HEK293 (cell line): ENCODE measurements around the gene KLHL25.
"Not testable (repeated sequence)": the region's sequence is repeated elsewhere in the genome, so short reads cannot be mapped to it uniquely, and the experiment has no call there.

Experiments used
- CTCF ChIA-PET: fragments of 350-600 bp; formaldehyde crosslinking; extraction: SDS; loops from one replicate; lab custom pipeline; 2021; ENCODE audit warnings: antibody characterized with exemption; lab: Yijun Ruan, JAX
- POLR2A ChIA-PET: fragments of 300-600 bp; formaldehyde crosslinking; extraction: SDS; loops from one replicate; lab custom pipeline; 2020; ENCODE audit warnings: antibody characterized with exemption, inconsistent platforms; lab: Yijun Ruan, JAX
- H3K27ac ChIP-seq: fragments of 200-500 bp; sonication (Bioruptor generic); 2 replicates; pipeline ENCODE4 v1.5.1; 2014; ENCODE audit warnings: low read depth, low read length, control low read depth, inconsistent platforms; ENCODE audit errors: extremely low read depth
- H3K36me3 ChIP-seq, 2 experiments: fragments of 200-500 bp in 1 of 2; sonication (Bioruptor generic) in 1 of 2; 1 replicate in 1 of 2; 2 replicates in 1 of 2; pipeline ENCODE4 v1.5.1; 2014 to 2017; ENCODE audit warnings: inconsistent platforms in 2 of 2, low read length in 2 of 2; ENCODE audit not compliant: control insufficient read depth in 2 of 2, insufficient read depth in 1 of 2
- H3K4me1 ChIP-seq: fragments of 200-500 bp; sonication (Bioruptor generic); 2 replicates; pipeline ENCODE4 v1.5.1; 2014; ENCODE audit warnings: mild to moderate bottlenecking, low read length, inconsistent platforms; ENCODE audit not compliant: control insufficient read depth, insufficient read depth
- H3K4me3 ChIP-seq: 2 replicates; pipeline ENCODE4 v1.5.1; 2011; ENCODE audit warnings: low read depth, mild to moderate bottlenecking, control low read depth, low read length, moderate library complexity
- H3K9me3 ChIP-seq: fragments of 200-500 bp; sonication (Bioruptor generic); 2 replicates; pipeline ENCODE4 v1.5.1; 2014; ENCODE audit warnings: low read depth, low read length, inconsistent platforms; ENCODE audit not compliant: control insufficient read depth, insufficient read depth
- RBAK ChIP-seq: fragments of 450-650 bp; formaldehyde crosslinking; IDR thresholded peaks from 2 replicates; pipeline ENCODE4 v1.5.1; 2016; ENCODE audit warnings: missing biosample characterization, missing genetic modification characterization
- SP2 ChIP-seq: fragments of 450-650 bp; formaldehyde crosslinking; IDR thresholded peaks from 2 replicates; pipeline ENCODE4 v1.5.1; 2016; ENCODE audit warnings: missing biosample characterization, missing genetic modification characterization
- ZBTB17 ChIP-seq: fragments of 450-650 bp; formaldehyde crosslinking; IDR thresholded peaks from 2 replicates; pipeline ENCODE4 v1.5.1; 2016; ENCODE audit warnings: missing biosample characterization, missing genetic modification characterization
- ZNF10 ChIP-seq: fragments of 450-650 bp; formaldehyde crosslinking; IDR thresholded peaks from 2 replicates; pipeline ENCODE4 v1.5.1; 2017; ENCODE audit warnings: missing biosample characterization, missing genetic modification characterization
- ZNF112 ChIP-seq: fragments of 450-650 bp; formaldehyde crosslinking; IDR thresholded peaks from 2 replicates; pipeline ENCODE4 v1.5.0; 2017; ENCODE audit warnings: missing biosample characterization, missing genetic modification characterization
- ZNF174 ChIP-seq: fragments of 450-650 bp; formaldehyde crosslinking; IDR thresholded peaks from 2 replicates; pipeline ENCODE4 v1.5.0; 2017; ENCODE audit warnings: missing biosample characterization, mild to moderate bottlenecking, missing genetic modification characterization
- ZNF175 ChIP-seq: fragments of 450-650 bp; formaldehyde crosslinking; IDR thresholded peaks from 2 replicates; pipeline ENCODE4 v1.5.1; 2016; ENCODE audit warnings: missing biosample characterization, missing genetic modification characterization
- ZNF211 ChIP-seq: fragments of 450-650 bp; formaldehyde crosslinking; IDR thresholded peaks from 2 replicates; pipeline ENCODE4 v1.5.1; 2016; ENCODE audit warnings: low read depth, missing biosample characterization, missing genetic modification characterization
- ZNF274 ChIP-seq, 2 experiments: fragments of 200-500 bp in 1 of 2; fragments of 450-650 bp in 1 of 2; sonication (Bioruptor generic) in 1 of 2; formaldehyde crosslinking in 1 of 2; IDR thresholded peaks; 2 replicates each; pipeline versions ENCODE4 v1.5.1 to v1.6.1; 2014 to 2016; ENCODE audit warnings: borderline replicate concordance in 1 of 2, inconsistent platforms in 1 of 2, low read length in 1 of 2, missing biosample characterization in 1 of 2, missing genetic modification characterization in 1 of 2
- ZNF341 ChIP-seq: fragments of 450-650 bp; formaldehyde crosslinking; IDR thresholded peaks from 2 replicates; pipeline ENCODE4; 2016; ENCODE audit warnings: low read depth, missing biosample characterization, missing genetic modification characterization
- ZNF48 ChIP-seq: fragments of 450-650 bp; formaldehyde crosslinking; IDR thresholded peaks from 2 replicates; pipeline ENCODE4 v1.5.1; 2016; ENCODE audit warnings: missing biosample characterization, missing genetic modification characterization
- ZNF501 ChIP-seq: fragments of 450-650 bp; formaldehyde crosslinking; IDR thresholded peaks from 2 replicates; pipeline ENCODE4 v1.5.1; 2016; ENCODE audit warnings: missing biosample characterization, missing genetic modification characterization
- ZNF580 ChIP-seq: fragments of 450-650 bp; formaldehyde crosslinking; IDR thresholded peaks from 2 replicates; pipeline ENCODE4 v1.5.1; 2016; ENCODE audit warnings: missing biosample characterization, missing genetic modification characterization
- ZNF596 ChIP-seq: fragments of 450-650 bp; IDR thresholded peaks from 2 replicates; pipeline ENCODE4 v1.5.0; 2018; ENCODE audit warnings: missing biosample characterization, mild to moderate bottlenecking, missing genetic modification characterization, moderate library complexity
- ZNF626 ChIP-seq: fragments of 450-650 bp; sonication (Bioruptor Pico); formaldehyde crosslinking; IDR thresholded peaks from 2 replicates; pipeline ENCODE4 v1.5.1; 2018; ENCODE audit warnings: missing biosample characterization, missing genetic modification characterization, inconsistent platforms
- ZNF629 ChIP-seq: fragments of 450-650 bp; formaldehyde crosslinking; IDR thresholded peaks from 2 replicates; pipeline ENCODE4 v1.5.1; 2017; ENCODE audit warnings: missing biosample characterization, missing genetic modification characterization
- ZNF785 ChIP-seq: fragments of 450-650 bp; formaldehyde crosslinking; IDR thresholded peaks from 2 replicates; pipeline ENCODE4 v1.5.1; 2016; ENCODE audit warnings: missing biosample characterization, missing genetic modification characterization
- TF ChIP-seq, protein P1 (sequence below): fragments of 450-650 bp; formaldehyde crosslinking; IDR thresholded peaks from 2 replicates; pipeline ENCODE4; 2016; ENCODE audit warnings: missing biosample characterization, missing genetic modification characterization
- TF ChIP-seq, protein P2 (sequence below): fragments of 450-650 bp; formaldehyde crosslinking; IDR thresholded peaks from 2 replicates; pipeline ENCODE4 v1.5.1; 2016; ENCODE audit warnings: missing biosample characterization, missing genetic modification characterization

Gene KLHL25

GRCh38 chr15:85800478-85801123, 5.9 kb upstream of the KLHL25 start (continued):
- TF ChIP-seq RBAK (tag by site-specific recombination) (no peak), ZNF626 (tag by site-specific recombination) (no peak), ZNF629 (tag by site-specific recombination) (0 out of 2 replicates have a peak, but pooled peaks have one; percentile 49), ZNF48 (tag by site-specific recombination) (no peak), ZNF112 (tag by site-specific recombination) (no peak), ZNF211 (tag by site-specific recombination) (no peak), ZNF274 (IDR thresholded peaks at IDR 0.05; ENCODE audit: low read length) (no peak), ZNF274 (tag by site-specific recombination; IDR thresholded peaks at IDR 0.05; ENCODE audit: borderline replicate concordance) (no peak), ZNF501 (tag by site-specific recombination) (no peak), ZNF175 (tag by site-specific recombination) (no peak), ZNF174 (tag by site-specific recombination) (no peak), ZBTB17 (tag by site-specific recombination) (no peak), ZNF596 (tag by site-specific recombination) (no peak), ZNF341 (tag by site-specific recombination) (no peak), ZNF785 (tag by site-specific recombination) (no peak), ZNF580 (tag by site-specific recombination) (no peak), ZNF10 (tag by site-specific recombination) (no peak)
- TF ChIP-seq, protein P1, sequence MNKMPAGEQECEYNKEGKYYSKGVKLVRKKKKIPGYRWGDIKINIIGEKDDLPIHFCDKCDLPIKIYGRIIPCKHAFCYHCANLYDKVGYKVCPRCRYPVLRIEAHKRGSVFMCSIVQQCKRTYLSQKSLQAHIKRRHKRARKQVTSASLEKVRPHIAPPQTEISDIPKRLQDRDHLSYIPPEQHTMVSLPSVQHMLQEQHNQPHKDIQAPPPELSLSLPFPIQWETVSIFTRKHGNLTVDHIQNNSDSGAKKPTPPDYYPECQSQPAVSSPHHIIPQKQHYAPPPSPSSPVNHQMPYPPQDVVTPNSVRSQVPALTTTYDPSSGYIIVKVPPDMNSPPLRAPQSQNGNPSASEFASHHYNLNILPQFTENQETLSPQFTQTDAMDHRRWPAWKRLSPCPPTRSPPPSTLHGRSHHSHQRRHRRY (tag by site-specific recombination) = no peak
- TF ChIP-seq, protein P2, sequence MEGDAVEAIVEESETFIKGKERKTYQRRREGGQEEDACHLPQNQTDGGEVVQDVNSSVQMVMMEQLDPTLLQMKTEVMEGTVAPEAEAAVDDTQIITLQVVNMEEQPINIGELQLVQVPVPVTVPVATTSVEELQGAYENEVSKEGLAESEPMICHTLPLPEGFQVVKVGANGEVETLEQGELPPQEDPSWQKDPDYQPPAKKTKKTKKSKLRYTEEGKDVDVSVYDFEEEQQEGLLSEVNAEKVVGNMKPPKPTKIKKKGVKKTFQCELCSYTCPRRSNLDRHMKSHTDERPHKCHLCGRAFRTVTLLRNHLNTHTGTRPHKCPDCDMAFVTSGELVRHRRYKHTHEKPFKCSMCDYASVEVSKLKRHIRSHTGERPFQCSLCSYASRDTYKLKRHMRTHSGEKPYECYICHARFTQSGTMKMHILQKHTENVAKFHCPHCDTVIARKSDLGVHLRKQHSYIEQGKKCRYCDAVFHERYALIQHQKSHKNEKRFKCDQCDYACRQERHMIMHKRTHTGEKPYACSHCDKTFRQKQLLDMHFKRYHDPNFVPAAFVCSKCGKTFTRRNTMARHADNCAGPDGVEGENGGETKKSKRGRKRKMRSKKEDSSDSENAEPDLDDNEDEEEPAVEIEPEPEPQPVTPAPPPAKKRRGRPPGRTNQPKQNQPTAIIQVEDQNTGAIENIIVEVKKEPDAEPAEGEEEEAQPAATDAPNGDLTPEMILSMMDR (tag by site-specific recombination) = 0 out of 2 replicates have a peak, but pooled peaks have one; percentile 37
- TF ChIP-seq, all 188 proteins: peak for 5

- POLR2A ChIA-PET, H3K36me3 ChIP-seq, H3K4me3 ChIP-seq, H3K9me3 ChIP-seq, H3K27ac ChIP-seq: not testable (repeated sequence)
- 0 out of 2 replicates have a peak, but pooled peaks have one; percentile 7 for TF ChIP-seq SP2 (tag by site-specific recombination)
- peaks cover 12% of the 10 kb centered on the region for H3K4me1 ChIP-seq
- CTCF ChIA-PET = interaction anchor here (0.5 to 1.0 kb wide), 3 partner anchors 67 to 1435 kb away, joined by 3 read pairs; no protein-coding TSS in a partner anchor
These were observed 1.6 kb upstream of the KLHL25 start for GRCh38 chr15:85796371-85796770.
